Lower lobe of right lung (tissue), 2 donors: Measurements from ENCODE around the gene ZNF710. TPM values are rescaled to one million over a fixed set of nuclear protein-coding genes. Genes with fewer than 3 reads are reported as not detected.

ENCODE experiments used
- ATAC-seq, 2 donors: fragments of 200-7000 bp; cut with Tn5 transposase; one replicate each; pipeline ENCODE4 v1.9.1; 2020 to 2022; ENCODE audit warnings: mild to moderate bottlenecking in 2 of 2, moderate library complexity in 2 of 2
- DNase-seq: peaks from one replicate; pipeline ENCODE4 v3.0.0-alpha.2; 2020
- H3K27ac ChIP-seq: fragments of 200-600 bp; one replicate; pipeline ENCODE4 v1.8.0; 2022
- H3K27me3 ChIP-seq: fragments of 200-600 bp; one replicate; pipeline ENCODE4 v1.8.0; 2022; ENCODE audit warnings: low read depth
- H3K36me3 ChIP-seq: fragments of 200-600 bp; one replicate; pipeline ENCODE4 v1.8.0; 2022; ENCODE audit warnings: mild to moderate bottlenecking
- H3K4me1 ChIP-seq: fragments of 200-600 bp; one replicate; pipeline ENCODE4 v1.8.0; 2022
- H3K4me3 ChIP-seq: fragments of 200-600 bp; one replicate; pipeline ENCODE4 v1.8.0; 2022; ENCODE audit warnings: mild to moderate bottlenecking
- H3K9me3 ChIP-seq: fragments of 200-600 bp; one replicate; pipeline ENCODE4 v1.8.0; 2022
- CTCF ChIP-seq: fragments of 200-600 bp; IDR thresholded peaks from one replicate; pipeline ENCODE4 v1.8.0; 2022; ENCODE audit warnings: antibody characterized with exemption, mild to moderate bottlenecking
- intact Hi-C: fragments of 100-400 bp; cut with DNase I; formaldehyde crosslinking; loops from one replicate; pipeline ENCODE4 v1.11.0; 2022
- total RNA-seq: library from RNA; stranded (reverse); fragmentation: NEBNext Ultra II Directional; extraction: Animal tissue kit (Norgen Biotek cat#: 25700); gene quantifications from one replicate; pipeline ENCODE4 v1.2.1, GENCODE V29; 2021
- donor health status: DM: no; HTN: yes; CAD: no; lungs with severe emphysema.

Gene ZNF710
- total RNA-seq, 1 donor from 2014 or later: 50.7 TPM

DNA sequence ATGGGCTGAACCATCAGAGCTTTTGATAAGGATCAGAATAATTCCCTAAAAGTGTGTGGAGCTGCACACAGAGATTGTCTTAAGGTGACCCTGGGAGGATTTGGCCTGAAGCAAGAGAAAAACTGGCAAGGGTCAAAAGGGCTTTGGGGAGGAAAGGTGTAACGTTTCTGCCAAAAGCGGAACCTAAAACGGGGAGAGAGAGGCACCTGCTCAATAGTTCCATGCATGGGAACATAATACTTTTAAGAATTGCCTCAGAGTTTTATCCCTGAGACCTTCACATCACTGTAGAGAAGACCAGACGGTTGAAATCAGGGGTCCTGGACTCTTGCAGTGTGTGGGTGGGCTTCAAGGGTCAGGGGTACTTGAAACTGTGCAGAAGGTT lies 5.9 kb downstream of the ZNF710 start:
- H3K27ac ChIP-seq: no peak overlapping the region
- intact Hi-C loops: no loop called here
- TF ChIP-seq CTCF: no peak
- ATAC-seq: no peak
- H3K4me3 ChIP-seq: no peak overlapping the region
- peaks cover 11% of the 10 kb centered on the region for H3K9me3 ChIP-seq
- no peaks in the 10 kb centered on the region for H3K27me3 ChIP-seq
- DNase-seq: no peak
- peaks cover 66% of the 10 kb centered on the region for H3K4me1 ChIP-seq
- H3K36me3 ChIP-seq: no peaks in the 10 kb centered on the region

DNA sequence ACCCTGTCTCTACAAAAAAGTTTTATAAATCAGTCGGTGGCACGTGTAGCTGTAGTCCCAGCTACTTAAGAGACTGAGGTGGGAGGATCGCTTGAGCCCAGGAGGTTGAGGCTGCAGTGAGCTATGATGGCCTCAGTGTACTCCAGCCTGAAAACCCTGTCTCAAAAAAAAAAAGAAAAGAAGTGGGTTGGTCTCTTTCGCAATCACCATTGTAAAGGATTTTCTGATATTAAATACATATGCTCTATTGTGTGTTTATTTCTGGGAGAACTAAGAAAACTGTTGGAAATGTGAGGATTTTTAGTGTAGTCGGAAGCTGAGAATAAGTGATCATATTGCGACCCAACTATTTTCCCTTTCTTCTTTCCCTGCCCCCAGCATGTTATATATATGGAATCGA lies 7.5 kb downstream of the ZNF710 start:
- TF ChIP-seq CTCF: no peak
- Histone ChIP-seq H3K9me3 (peaks cover 16% of the 10 kb centered on the region), H3K36me3 (no peaks in the 10 kb centered on the region), H3K27me3 (no peaks in the 10 kb centered on the region), H3K27ac (no peak overlapping the region), H3K4me1 (peaks cover 61% of the 10 kb centered on the region), H3K4me3 (no peak overlapping the region)
- intact Hi-C loops: no loop called here
- no peak for DNase-seq
- ATAC-seq: no peak

GRCh38 chr15:90009301-90010022 lies 8.3 kb downstream of the ZNF710 start:
- DNase-seq: no peak
- ATAC-seq: peak in 1 of 2 donors; percentile 40
- Histone ChIP-seq H3K27ac (no peak overlapping the region), H3K4me3 (no peak overlapping the region), H3K27me3 (no peaks in the 10 kb centered on the region), H3K9me3 (peaks cover 16% of the 10 kb centered on the region), H3K36me3 (no peaks in the 10 kb centered on the region), H3K4me1 (peaks cover 57% of the 10 kb centered on the region)
- TF ChIP-seq CTCF: no peak
- intact Hi-C loops: no loop called here

DNA sequence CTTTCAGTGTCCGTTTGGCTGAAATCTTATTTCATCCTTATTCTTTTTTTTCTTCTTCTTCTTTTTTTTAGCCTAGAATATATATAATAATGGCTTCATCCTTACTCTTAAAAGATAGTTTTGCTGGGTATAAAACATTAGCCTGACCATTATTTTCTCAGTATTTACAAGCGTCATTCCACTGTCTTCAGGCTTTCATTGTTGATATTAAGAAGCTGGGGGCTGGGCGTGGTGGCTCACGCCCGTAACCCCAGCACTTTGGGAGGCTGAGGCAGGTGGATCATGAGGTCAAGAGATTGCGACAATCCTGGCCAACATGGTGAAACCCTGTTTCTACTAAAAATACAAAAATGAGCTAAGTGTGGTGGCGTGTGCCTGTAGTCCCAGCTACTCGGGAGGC lies 10.6 kb downstream of the ZNF710 start:
- H3K4me1 ChIP-seq: peaks cover 51% of the 10 kb centered on the region
- H3K27ac ChIP-seq: no peak overlapping the region
- H3K4me3 ChIP-seq: no peak overlapping the region
- no peak for TF ChIP-seq CTCF
- intact Hi-C loops: no loop called here
- H3K27me3 ChIP-seq: no peaks in the 10 kb centered on the region
- ATAC-seq: no peak
- no peak for DNase-seq
- H3K36me3 ChIP-seq: no peaks in the 10 kb centered on the region
- peaks cover 16% of the 10 kb centered on the region for H3K9me3 ChIP-seq

- Histone ChIP-seq H3K9me3 (peaks cover 16% of the 10 kb centered on the region), H3K4me3 (no peak overlapping the region), H3K27me3 (no peaks in the 10 kb centered on the region), H3K4me1 (peaks cover 48% of the 10 kb centered on the region), H3K27ac (no peak overlapping the region), H3K36me3 (no peaks in the 10 kb centered on the region)
- DNase-seq (no peak), ATAC-seq (peak; percentile 59 to 68)
- no peak for TF ChIP-seq CTCF
- intact Hi-C loops: no loop called here
Measured at GRCh38 chr15:90013503-90013937, 12.4 kb downstream of the ZNF710 start.
